GM23338 (cell line): ENCODE data around the gene HSPA12A. TPM values are rescaled to one million over a fixed set of nuclear protein-coding genes. Genes with fewer than 3 reads are reported as not detected.

ENCODE experiments used
- ATAC-seq: fragments of 200-7000 bp; cut with Tn5 transposase; 3 replicates; pipeline ENCODE4 v1.9.1; 2020
- DNase-seq: peaks from one replicate; pipeline ENCODE4 v3.0.0-alpha.2; 2015; ENCODE audit warnings: low spot score
- H2AFZ ChIP-seq: fragments of 200-600 bp; sonication (generic); 2 replicates; pipeline ENCODE4 v1.8.0; 2016; ENCODE audit warnings: antibody characterized with exemption, mild to moderate bottlenecking, moderate library complexity
- H3F3A ChIP-seq: fragments of 200-600 bp; sonication (generic); replicated peaks from 2 replicates; pipeline ENCODE4 v1.8.0; 2017; ENCODE audit warnings: antibody characterized with exemption, mixed run types, low read depth
- H3K27ac ChIP-seq: fragments of 200-600 bp; sonication (generic); 2 replicates; pipeline ENCODE4 v1.6.1; 2016; ENCODE audit warnings: low read depth
- H3K27me3 ChIP-seq: fragments of 200-600 bp; sonication (generic); 2 replicates; pipeline ENCODE4 v1.8.0; 2016; ENCODE audit warnings: mild to moderate bottlenecking, mixed run types, moderate library complexity; ENCODE audit not compliant: insufficient read depth
- H3K36me3 ChIP-seq: fragments of 200-600 bp; sonication (generic); 2 replicates; pipeline ENCODE4 v1.8.0; 2016; ENCODE audit warnings: mild to moderate bottlenecking; ENCODE audit not compliant: insufficient read depth
- H3K4me1 ChIP-seq: fragments of 200-600 bp; sonication (generic); 2 replicates; pipeline ENCODE4 v1.8.0; 2016; ENCODE audit warnings: mild to moderate bottlenecking, moderate library complexity; ENCODE audit not compliant: insufficient read depth
- H3K4me2 ChIP-seq: fragments of 200-600 bp; sonication (generic); 2 replicates; pipeline ENCODE4 v1.7.1; 2017; ENCODE audit warnings: mixed run types
- H3K4me3 ChIP-seq: fragments of 200-600 bp; sonication (generic); 2 replicates; pipeline ENCODE4 v1.6.1; 2016; ENCODE audit warnings: mixed run types
- H3K79me2 ChIP-seq: fragments of 200-600 bp; sonication (generic); replicated peaks from 2 replicates; pipeline ENCODE4 v1.8.0; 2017; ENCODE audit warnings: mild to moderate bottlenecking; ENCODE audit not compliant: insufficient read depth
- H3K9me2 ChIP-seq: fragments of 200-600 bp; sonication (generic); 2 replicates; pipeline ENCODE4 v1.8.0; 2017; ENCODE audit not compliant: insufficient read depth
- H4K20me1 ChIP-seq: fragments of 200-600 bp; sonication (generic); replicated peaks from 2 replicates; pipeline ENCODE4 v1.8.0; 2017; ENCODE audit warnings: mild to moderate bottlenecking; ENCODE audit not compliant: insufficient read depth
- H3K27ac Mint-ChIP-seq: 2 replicates; pipeline ENCODE4 v1.8.0; 2020; ENCODE audit warnings: inconsistent platforms, mild to moderate bottlenecking, moderate library complexity, mixed read lengths
- H3K27me3 Mint-ChIP-seq: 3 replicates; pipeline ENCODE4 v1.8.0; 2022; ENCODE audit warnings: low read depth, mild to moderate bottlenecking, moderate library complexity, mixed read lengths, inconsistent platforms; ENCODE audit not compliant: insufficient read depth, poor library complexity
- H3K36me3 Mint-ChIP-seq: 3 replicates; pipeline ENCODE4 v1.8.0; 2021; ENCODE audit warnings: low read depth, mild to moderate bottlenecking, inconsistent platforms, moderate library complexity, mixed read lengths
- H3K4me1 Mint-ChIP-seq: 3 replicates; pipeline ENCODE4 v1.8.0; 2020; ENCODE audit warnings: mild to moderate bottlenecking, inconsistent platforms, mixed read lengths
- H3K4me3 Mint-ChIP-seq: 3 replicates; pipeline ENCODE4 v1.8.0; 2021; ENCODE audit warnings: moderate library complexity, mild to moderate bottlenecking, inconsistent platforms, mixed read lengths
- H3K9me3 Mint-ChIP-seq: 3 replicates; pipeline ENCODE4 v1.8.0; 2020; ENCODE audit warnings: moderate library complexity, mild to moderate bottlenecking, inconsistent platforms, mixed read lengths
- CREB1 ChIP-seq: fragments of 250-450 bp; sonication (Bioruptor Pico); IDR thresholded peaks from 2 replicates; pipeline ENCODE4 v1.5.0; 2020; ENCODE audit warnings: low read depth, mild to moderate bottlenecking, moderate library complexity
- CTCF ChIP-seq, 2 experiments: fragments of 200-600 bp in 1 of 2; sonication (generic) in 1 of 2; conservative IDR thresholded peaks; 2 replicates each; pipeline versions ENCODE4 v1.5.1 to v1.6.1; 2016 to 2017; ENCODE audit warnings: antibody characterized with exemption in 2 of 2, low read depth in 2 of 2, mild to moderate bottlenecking in 2 of 2, moderate library complexity in 1 of 2
- ETS1 ChIP-seq: IDR thresholded peaks from 2 replicates; pipeline ENCODE4 v1.6.1; 2016; ENCODE audit warnings: antibody characterized with exemption
- EZH2 ChIP-seq: fragments of 200-600 bp; sonication (generic); IDR thresholded peaks from one replicate; pipeline ENCODE4 v1.8.0; 2017; ENCODE audit warnings: antibody characterized with exemption, mild to moderate bottlenecking, low read depth; ENCODE audit not compliant: unreplicated experiment
- EZH2phosphoT487 ChIP-seq: fragments of 200-600 bp; sonication (generic); IDR thresholded peaks from one replicate; pipeline ENCODE4 v1.8.1; 2018; ENCODE audit warnings: antibody characterized with exemption; ENCODE audit not compliant: unreplicated experiment
- JUNB ChIP-seq: IDR thresholded peaks from one replicate; pipeline ENCODE4 v1.6.1; 2016; ENCODE audit warnings: antibody characterized with exemption; ENCODE audit not compliant: unreplicated experiment
- NANOG ChIP-seq: IDR thresholded peaks from 2 replicates; pipeline ENCODE4 v1.6.1; 2016; ENCODE audit warnings: antibody characterized with exemption, borderline replicate concordance
- POLR2AphosphoS5 ChIP-seq: IDR thresholded peaks from 2 replicates; pipeline ENCODE4 v1.6.1; 2016; ENCODE audit warnings: antibody characterized with exemption, low read depth
- REST ChIP-seq: IDR thresholded peaks from one replicate; pipeline ENCODE4 v1.6.1; 2018; ENCODE audit warnings: antibody characterized with exemption; ENCODE audit not compliant: unreplicated experiment
- STAT1 ChIP-seq: IDR thresholded peaks from one replicate; pipeline ENCODE4 v1.6.1; 2016; ENCODE audit warnings: antibody characterized with exemption; ENCODE audit not compliant: unreplicated experiment
- ZNF114 ChIP-seq: fragments of 250-450 bp; sonication (Bioruptor Pico); IDR thresholded peaks from 2 replicates; pipeline ENCODE4 v1.5.0; 2020; ENCODE audit warnings: mild to moderate bottlenecking, moderate library complexity
- ZNF331 ChIP-seq: fragments of 250-450 bp; sonication (Bioruptor Pico); IDR thresholded peaks from 2 replicates; pipeline ENCODE4 v1.5.0; 2020; ENCODE audit warnings: low read depth, mild to moderate bottlenecking, moderate library complexity
- ZNF462 ChIP-seq: fragments of 250-450 bp; sonication (Bioruptor Pico); IDR thresholded peaks from 2 replicates; pipeline ENCODE4 v1.5.0; 2020; ENCODE audit warnings: mild to moderate bottlenecking, moderate library complexity
- polyA plus RNA-seq: library from polyadenylated mRNA; unstranded; fragments of >200 nt; fragmentation: Nextera tagmentation; extraction: Ambion mirVana; gene quantifications from 2 replicates; pipeline ENCODE4 v1.2.1, GENCODE V29; 2016
- total RNA-seq: library from RNA; depleted of rRNA; stranded (reverse); fragments of >200 nt; shearing (Covaris generic); gene quantifications from 2 replicates; pipeline ENCODE4 v1.2.3, GENCODE V29; 2014

HSPA12A gene
- total and polyA plus RNA-seq, 2 experiments from 2014 or later, result 4.4 to 6.3 TPM

- no peak for TF ChIP-seq ZNF462 (CRISPR knock-in tag)
Observed at GRCh38 chr10:116692225-116692624, 50.1 kb downstream of the HSPA12A start (continued).

GRCh38 chr10:116691635-116692034 is 50.7 kb downstream of the HSPA12A start:
- H3K36me3 Mint-ChIP-seq, result peaks cover 4% of the 10 kb centered on the region; the same call in 2 of the 3 replicates
- no peak overlapping the region for H3K27ac Mint-ChIP-seq
- Histone ChIP-seq H3F3A (no peaks in the 10 kb centered on the region), H3K9me2 (no peaks in the 10 kb centered on the region), H2AFZ (no peak overlapping the region), H3K4me2 (no peak overlapping the region), H4K20me1 (no peaks in the 10 kb centered on the region), H3K27ac (no peak overlapping the region), H3K27me3 (no peaks in the 10 kb centered on the region), H3K4me3 (no peak overlapping the region), H3K4me1 (peaks cover 31% of the 10 kb centered on the region), H3K36me3 (no peaks in the 10 kb centered on the region), H3K79me2 (no peaks in the 10 kb centered on the region)
- peaks cover 4% of the 10 kb centered on the region; the same call in 2 of the 3 replicates for H3K9me3 Mint-ChIP-seq
- peaks cover 10% of the 10 kb centered on the region for H3K27me3 Mint-ChIP-seq
- H3K4me1 Mint-ChIP-seq, result peaks cover 50% of the 10 kb centered on the region
- peak; percentile 11 for ATAC-seq
- no peak overlapping the region for H3K4me3 Mint-ChIP-seq
- DNase-seq, result no peak
- no peak for TF ChIP-seq ETS1
- TF ChIP-seq ZNF114, result no peak
- TF ChIP-seq JUNB, result no peak
- TF ChIP-seq NANOG, result no peak
- TF ChIP-seq REST, result no peak
- no peak for TF ChIP-seq STAT1
- TF ChIP-seq EZH2phosphoT487, result no peak
- no peak for TF ChIP-seq CREB1 (CRISPR knock-in tag)
- TF ChIP-seq CTCF (conservative IDR thresholded peaks at IDR 0.05; ENCODE audit: low read depth in 2 of 2), result no peak
- TF ChIP-seq POLR2AphosphoS5, result no peak
- TF ChIP-seq EZH2, result no peak
- no peak for TF ChIP-seq ZNF331 (CRISPR knock-in tag)
